Measurements from ENCODE around the gene MAST4. TPM values are rescaled to one million over a fixed set of nuclear protein-coding genes. Genes with fewer than 3 reads are reported as not detected.
A peak's percentile ranks its signal among the peaks of the same experiment; 100 is the strongest.
"Not testable (repeated sequence)": the region's sequence is repeated elsewhere in the genome, so short reads cannot be mapped to it uniquely, and the experiment has no call there.

Gene MAST4
- total RNA-seq, 4 donors from 2014 or later, result 16.2 to 32.8 (median 25.0) TPM

DNA sequence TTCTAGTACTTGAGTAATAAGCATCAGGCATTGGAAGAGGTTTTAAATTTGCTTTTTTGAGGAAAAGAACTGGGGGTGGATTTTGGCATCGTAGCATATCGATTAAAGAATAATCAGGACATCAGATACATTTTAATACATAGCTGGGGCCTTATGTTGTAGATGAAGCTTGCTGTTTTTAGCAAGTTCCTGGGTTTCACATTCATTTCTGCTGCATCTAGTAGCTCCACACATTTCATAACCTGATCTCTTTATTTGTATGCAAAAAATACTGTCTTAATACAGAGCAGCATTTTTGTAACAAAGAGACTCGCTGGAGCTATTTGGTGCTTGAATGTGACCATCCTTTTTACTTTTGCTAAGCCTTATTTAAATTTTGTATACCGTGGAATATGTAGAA is 571.9 kb downstream of the MAST4 start:
- H3K9me3 ChIP-seq, result no peaks in the 10 kb centered on the region
- no peak for ATAC-seq
- peaks cover 0 to 15% (median 10%) of the 10 kb centered on the region in 3 donors for H3K4me1 ChIP-seq
- H3K4me3 ChIP-seq, result no peak overlapping the region
- H3K36me3 ChIP-seq, result peaks cover 0 to 54% of the 10 kb centered on the region in 2 donors
- TF ChIP-seq POLR2AphosphoS5 (IDR thresholded peaks at IDR 0.05), result no peak
- no peak for TF ChIP-seq EP300 (IDR thresholded peaks at IDR 0.05)
- TF ChIP-seq, protein P1, sequence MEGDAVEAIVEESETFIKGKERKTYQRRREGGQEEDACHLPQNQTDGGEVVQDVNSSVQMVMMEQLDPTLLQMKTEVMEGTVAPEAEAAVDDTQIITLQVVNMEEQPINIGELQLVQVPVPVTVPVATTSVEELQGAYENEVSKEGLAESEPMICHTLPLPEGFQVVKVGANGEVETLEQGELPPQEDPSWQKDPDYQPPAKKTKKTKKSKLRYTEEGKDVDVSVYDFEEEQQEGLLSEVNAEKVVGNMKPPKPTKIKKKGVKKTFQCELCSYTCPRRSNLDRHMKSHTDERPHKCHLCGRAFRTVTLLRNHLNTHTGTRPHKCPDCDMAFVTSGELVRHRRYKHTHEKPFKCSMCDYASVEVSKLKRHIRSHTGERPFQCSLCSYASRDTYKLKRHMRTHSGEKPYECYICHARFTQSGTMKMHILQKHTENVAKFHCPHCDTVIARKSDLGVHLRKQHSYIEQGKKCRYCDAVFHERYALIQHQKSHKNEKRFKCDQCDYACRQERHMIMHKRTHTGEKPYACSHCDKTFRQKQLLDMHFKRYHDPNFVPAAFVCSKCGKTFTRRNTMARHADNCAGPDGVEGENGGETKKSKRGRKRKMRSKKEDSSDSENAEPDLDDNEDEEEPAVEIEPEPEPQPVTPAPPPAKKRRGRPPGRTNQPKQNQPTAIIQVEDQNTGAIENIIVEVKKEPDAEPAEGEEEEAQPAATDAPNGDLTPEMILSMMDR (IDR thresholded peaks at IDR 0.05), result no peak
- TF ChIP-seq POLR2A (IDR thresholded peaks at IDR 0.05), result no peak
- H3K27me3 ChIP-seq, result no peaks in the 10 kb centered on the region
- WGBS, 2 donors (ENCODE audit: low coverage in 1 of 2), result 91 to 95% methylated on average over 4 of the region's 4 CpGs
- H3K27ac ChIP-seq, result no peak overlapping the region

DNA sequence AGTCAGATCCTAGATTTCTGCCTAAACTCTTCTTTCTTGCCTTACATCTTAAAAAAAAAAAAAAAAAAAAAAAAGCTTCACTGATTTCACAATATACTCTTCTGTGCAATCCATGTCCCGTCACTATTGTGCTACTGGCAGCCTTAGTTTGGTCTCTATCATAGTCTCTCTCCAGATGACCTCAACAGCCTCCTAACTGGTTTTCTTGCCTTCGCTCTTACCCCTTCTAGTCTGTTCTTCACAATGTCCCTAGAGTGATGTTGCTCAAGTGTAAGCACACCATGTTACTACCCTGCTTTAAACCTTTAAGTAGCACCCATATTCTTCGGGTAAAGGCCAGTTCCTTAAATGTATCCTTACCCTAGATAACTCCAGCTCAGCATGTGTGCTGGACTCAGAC is 574.6 kb downstream of the MAST4 start:
- H3K4me1 ChIP-seq, result peaks cover 0 to 12% (median 8%) of the 10 kb centered on the region in 3 donors
- H3K36me3 ChIP-seq, result peaks cover 0 to 27% of the 10 kb centered on the region in 2 donors
- TF ChIP-seq POLR2A (IDR thresholded peaks at IDR 0.05) (no peak), POLR2AphosphoS5 (IDR thresholded peaks at IDR 0.05) (no peak), EP300 (IDR thresholded peaks at IDR 0.05) (no peak)
- TF ChIP-seq, protein P1 (IDR thresholded peaks at IDR 0.05), result no peak
- no peak overlapping the region for H3K27ac ChIP-seq
- H3K4me3 ChIP-seq, result no peak overlapping the region
- 81 to 91% methylated on average over 2 to 3 of the region's 3 CpGs for WGBS, 2 donors (ENCODE audit: low coverage in 1 of 2)
- ATAC-seq, result peak; percentile 52
- H3K27me3 ChIP-seq, result no peaks in the 10 kb centered on the region
- no peaks in the 10 kb centered on the region for H3K9me3 ChIP-seq

DNA sequence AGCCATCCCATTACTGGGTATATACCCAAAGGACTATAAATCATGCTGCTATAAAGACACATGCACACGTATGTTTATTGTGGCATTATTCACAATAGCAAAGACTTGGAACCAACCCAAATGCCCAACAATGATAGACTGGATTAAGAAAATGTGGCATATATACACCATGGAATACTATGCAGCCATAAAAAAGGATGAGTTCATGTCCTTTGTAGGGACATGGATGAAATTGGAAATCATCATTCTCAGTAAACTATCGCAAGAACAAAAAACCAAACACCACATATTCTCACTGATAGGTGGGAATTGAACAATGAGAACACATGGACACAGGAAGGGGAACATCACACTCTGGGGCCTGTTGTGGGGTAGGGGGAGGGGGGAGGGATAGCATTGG is 577.2 kb downstream of the MAST4 start:
- not testable (repeated sequence) for ATAC-seq, H3K4me1 ChIP-seq, H3K9me3 ChIP-seq, H3K4me3 ChIP-seq, H3K27ac ChIP-seq, H3K27me3 ChIP-seq
- H3K36me3 ChIP-seq, result peaks cover 0 to 17% of the 10 kb centered on the region in 2 donors
- no CpG with 5 or more reads among the region's 2 CpGs for WGBS, 2 donors (ENCODE audit: low coverage in 1 of 2)

DNA sequence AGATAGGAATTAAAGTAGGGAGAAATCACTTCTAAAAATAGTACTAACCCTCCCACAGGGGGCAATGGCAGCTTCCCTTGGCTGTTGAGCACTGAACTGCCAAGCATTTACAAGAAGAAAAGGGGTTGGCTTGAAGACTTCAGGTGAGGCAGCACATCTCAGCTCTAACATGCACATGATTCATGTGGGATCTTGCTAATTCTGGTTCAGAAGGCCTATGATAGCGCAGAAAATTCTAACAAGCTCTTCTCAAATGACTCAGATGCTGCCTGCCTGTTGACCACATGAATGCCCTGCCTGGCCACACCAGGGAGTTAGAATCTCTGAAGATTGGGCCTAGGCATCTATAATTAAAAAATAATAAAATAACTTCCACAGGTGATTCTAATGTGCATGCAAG is 577.8 kb downstream of the MAST4 start:
- Histone ChIP-seq H3K27ac (no peak overlapping the region), H3K27me3 (no peaks in the 10 kb centered on the region), H3K4me3 (no peak overlapping the region), H3K9me3 (no peaks in the 10 kb centered on the region), H3K36me3 (peaks cover 0 to 17% of the 10 kb centered on the region in 2 donors), H3K4me1 (no peaks in the 10 kb centered on the region)
- no peak for TF ChIP-seq POLR2A (IDR thresholded peaks at IDR 0.05)
- no peak for TF ChIP-seq POLR2AphosphoS5 (IDR thresholded peaks at IDR 0.05)
- TF ChIP-seq EP300 (IDR thresholded peaks at IDR 0.05), result no peak
- TF ChIP-seq, protein P1 (IDR thresholded peaks at IDR 0.05), result no peak
- WGBS, 2 donors (ENCODE audit: low coverage in 1 of 2), result 86% methylated on average over 1 of the region's 1 CpG; no CpG with 5 or more reads in 1 of the 2 donors
- ATAC-seq, result no peak

DNA sequence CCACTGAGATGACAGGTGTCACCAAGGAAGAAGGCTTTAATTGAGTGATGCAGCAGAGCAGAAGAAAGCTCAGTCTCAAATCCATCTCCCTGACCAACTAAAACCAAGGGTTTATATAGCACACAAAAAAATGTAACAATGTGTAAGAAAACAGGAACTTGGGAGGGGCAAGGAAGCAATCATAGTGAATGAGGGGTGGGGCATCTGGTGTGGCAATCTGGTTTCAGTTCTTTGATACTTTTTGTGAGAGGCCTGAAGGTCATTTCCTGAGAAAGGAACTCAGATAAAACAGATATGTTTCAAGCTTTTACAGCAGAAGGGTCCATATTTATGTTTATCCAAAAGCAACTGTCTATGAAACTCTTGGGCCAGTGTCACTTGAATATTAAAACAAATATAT is 580.7 kb downstream of the MAST4 start:
- no peaks in the 10 kb centered on the region for H3K36me3 ChIP-seq
- H3K27ac ChIP-seq, result no peak overlapping the region
- H3K4me1 ChIP-seq, result peaks cover 0 to 6% (median 0%) of the 10 kb centered on the region in 3 donors
- no peaks in the 10 kb centered on the region for H3K9me3 ChIP-seq
- TF ChIP-seq, protein P1 (IDR thresholded peaks at IDR 0.05), result no peak
- TF ChIP-seq POLR2AphosphoS5 (IDR thresholded peaks at IDR 0.05), result no peak
- no peak for TF ChIP-seq POLR2A (IDR thresholded peaks at IDR 0.05)
- no peak for TF ChIP-seq EP300 (IDR thresholded peaks at IDR 0.05)
- no peak for ATAC-seq
- H3K4me3 ChIP-seq, result no peak overlapping the region
- H3K27me3 ChIP-seq, result no peaks in the 10 kb centered on the region

Measured in gastroesophageal sphincter (tissue), 4 donors.